A549 (cell line): ENCODE results near the gene COL15A1. TPM values are rescaled to one million over a fixed set of nuclear protein-coding genes. Genes with fewer than 3 reads are reported as not detected.

Source experiments
- ATAC-seq, 2 experiments: fragments of 200-7000 bp in 1 of 2; fragments of >200 bp in 1 of 2; cut with Nextera tagmentation in 1 of 2; cut with Tn5 transposase in 1 of 2; 3 replicates each; pipeline versions ENCODE4 v1.8.0 to v1.9.1; 2018 to 2020; ENCODE audit warnings: mild to moderate bottlenecking in 1 of 2, moderate library complexity in 1 of 2
- CTCF ChIA-PET: fragments of 300-600 bp; sonication (Branson Sonifier 250); formaldehyde crosslinking; extraction: SDS; loops from one replicate; lab custom pipeline; 2021; ENCODE audit warnings: antibody characterized with exemption, inconsistent platforms; lab: Yijun Ruan, JAX
- POLR2A ChIA-PET: fragments of 350-600 bp; formaldehyde crosslinking; extraction: SDS; loops from one replicate; lab custom pipeline; 2021; ENCODE audit warnings: antibody characterized with exemption, inconsistent platforms; lab: Yijun Ruan, JAX
- DNase-seq, 2 experiments: peaks; one replicate each; pipeline versions ENCODE4 v3.0.0 to v3.0.0-alpha.2; 2011 to 2016; ENCODE audit warnings: low read depth in 1 of 2, low spot score in 1 of 2
- FAIRE-seq: peaks from 2 replicates; lab custom pipeline; 2011; peaks lifted over from hg19 to GRCh38; lab: Jason Lieb, UNC
- H3K27ac ChIP-seq, 2 experiments: fragments of >200 bp; sonication (Bioruptor Twin); formaldehyde crosslinking; 3 replicates each; pipeline ENCODE4 v1.5.1; 2016 to 2017
- H3K4me1 ChIP-seq: fragments of >200 bp; sonication (Bioruptor Twin); formaldehyde crosslinking; 3 replicates; pipeline ENCODE4 v1.6.1; 2016
- H3K4me2 ChIP-seq: fragments of >200 bp; sonication (Bioruptor Twin); formaldehyde crosslinking; 3 replicates; pipeline ENCODE4 v1.6.1; 2016
- H3K4me3 ChIP-seq: fragments of >200 bp; sonication (Bioruptor Twin); formaldehyde crosslinking; 3 replicates; pipeline ENCODE4 v1.5.1; 2016
- H3K9me3 ChIP-seq: fragments of >200 bp; sonication (Bioruptor Twin); formaldehyde crosslinking; 3 replicates; pipeline ENCODE4 v1.6.1; 2016
- BHLHE40 ChIP-seq: IDR thresholded peaks from 2 replicates; pipeline ENCODE4 v1.6.1; 2012; ENCODE audit warnings: low read depth, low read length, inconsistent platforms
- CBX8 ChIP-seq: fragments of 200-600 bp; sonication (generic); IDR thresholded peaks from 2 replicates; pipeline ENCODE4 v1.6.1; 2016
- EP300 ChIP-seq, 2 experiments: fragments of >200 bp; sonication (Bioruptor Twin); formaldehyde crosslinking; IDR thresholded peaks; 2 replicates in 1 of 2; 3 replicates in 1 of 2; pipeline ENCODE4 v1.6.1; 2016 to 2017
- FOXS1 ChIP-seq: fragments of 250-450 bp; sonication (Bioruptor Pico); IDR thresholded peaks from 2 replicates; pipeline ENCODE4 v1.5.0; 2020; ENCODE audit warnings: mild to moderate bottlenecking, moderate library complexity
- GATA3 ChIP-seq: IDR thresholded peaks from 2 replicates; pipeline ENCODE4 v1.6.1; 2012; ENCODE audit warnings: borderline replicate concordance
- HOXA7 ChIP-seq: fragments of 250-450 bp; sonication (Bioruptor Pico); IDR thresholded peaks from 2 replicates; pipeline ENCODE4 v1.5.0; 2020; ENCODE audit warnings: mild to moderate bottlenecking, moderate library complexity
- JUN ChIP-seq, 2 experiments: fragments of >200 bp; sonication (Bioruptor Twin); formaldehyde crosslinking; IDR thresholded peaks; 2 replicates in 1 of 2; 3 replicates in 1 of 2; pipeline ENCODE4 v1.6.1; 2016 to 2017
- KDM1A ChIP-seq: fragments of 200-600 bp; sonication (generic); IDR thresholded peaks from 2 replicates; pipeline ENCODE4 v1.6.1; 2016; ENCODE audit warnings: low read depth, mild to moderate bottlenecking
- MAZ ChIP-seq: fragments of 150-350 bp; IDR thresholded peaks from 2 replicates; pipeline ENCODE4 v1.6.1; 2014; ENCODE audit warnings: antibody characterized with exemption, low read depth, low read length, borderline replicate concordance
- NFE2L2 ChIP-seq: fragments of 150-350 bp; conservative IDR thresholded peaks from 2 replicates; pipeline ENCODE4 v1.6.1; 2014; ENCODE audit warnings: low read length
- PHF8 ChIP-seq: fragments of 200-600 bp; sonication (generic); IDR thresholded peaks from 2 replicates; pipeline ENCODE4 v1.6.1; 2016; ENCODE audit warnings: low read depth, mild to moderate bottlenecking, antibody characterized with exemption, moderate library complexity, borderline replicate concordance
- POLR2A ChIP-seq: IDR thresholded peaks from 2 replicates; pipeline ENCODE4 v1.6.1; 2012; ENCODE audit warnings: mild to moderate bottlenecking, low read length
- POLR2AphosphoS2 ChIP-seq: conservative IDR thresholded peaks from 2 replicates; pipeline ENCODE4 v1.6.1; 2012; ENCODE audit warnings: low read length, improper control_type of control experiment, inconsistent platforms
- RARB ChIP-seq: fragments of 250-450 bp; sonication (Bioruptor Pico); IDR thresholded peaks from 2 replicates; pipeline ENCODE4 v1.8.0; 2021; ENCODE audit warnings: mild to moderate bottlenecking, moderate library complexity
- SREBF2 ChIP-seq: fragments of 450-650 bp; IDR thresholded peaks from 2 replicates; pipeline ENCODE4 v1.6.1; 2014; ENCODE audit warnings: mild to moderate bottlenecking, moderate library complexity
- TP53 ChIP-seq: fragments of 250-450 bp; sonication (Bioruptor Pico); IDR thresholded peaks from 2 replicates; pipeline ENCODE4 v1.5.0; 2021; ENCODE audit warnings: mild to moderate bottlenecking, moderate library complexity
- ZC3H11A ChIP-seq: fragments of 450-650 bp; IDR thresholded peaks from 2 replicates; pipeline ENCODE4 v1.6.1; 2014; ENCODE audit warnings: antibody characterized with exemption, mild to moderate bottlenecking
- ZSCAN20 ChIP-seq: fragments of 250-450 bp; sonication (Bioruptor Pico); IDR thresholded peaks from 2 replicates; pipeline ENCODE4 v1.8.0; 2022; ENCODE audit warnings: mild to moderate bottlenecking, moderate library complexity
- WGBS: methylation state at CpG from one replicate; pipeline ENCODE4 v1.1.6; 2017; ENCODE audit errors: missing lambda C conversion rate; 5-methylcytosine and 5-hydroxymethylcytosine counted together
- polyA plus RNA-seq, 4 experiments: library from polyadenylated mRNA; depleted of rRNA in 3 of 4; stranded (reverse); fragments of >200 nt; fragmentation: RNase III in 1 of 4; extraction: RNeasy Plus Mini Kit Qiagen cat#74134 plus additional on column Dnase treatment in 1 of 4; gene quantifications; 2 replicates in 3 of 4; 3 replicates in 1 of 4; pipeline ENCODE4 v1.2.3, GENCODE V29; 2011 to 2017
- TF ChIP-seq, protein P1 (sequence below): IDR thresholded peaks from 2 replicates; pipeline ENCODE4 v1.6.1; 2012; ENCODE audit warnings: low read depth, borderline replicate concordance
- TF ChIP-seq, protein P2 (sequence below): fragments of 200-600 bp; sonication (generic); IDR thresholded peaks from 2 replicates; pipeline ENCODE4 v1.6.1; 2016; ENCODE audit warnings: antibody characterized with exemption, mild to moderate bottlenecking, moderate library complexity
- TF ChIP-seq, protein P3 (sequence below): fragments of >200 bp; sonication (Bioruptor Twin); formaldehyde crosslinking; IDR thresholded peaks from 3 replicates; pipeline ENCODE4 v1.5.1; 2016
- TF ChIP-seq, protein P4 (sequence below): fragments of 150-350 bp; IDR thresholded peaks from 2 replicates; pipeline ENCODE4 v1.6.1; 2014; ENCODE audit warnings: low read depth, mild to moderate bottlenecking, low read length

COL15A1 gene
- polyA plus RNA-seq, 2 of the 4 experiments (the other 2 are of a cell fraction) = 0.09 to 0.12 TPM

DNA sequence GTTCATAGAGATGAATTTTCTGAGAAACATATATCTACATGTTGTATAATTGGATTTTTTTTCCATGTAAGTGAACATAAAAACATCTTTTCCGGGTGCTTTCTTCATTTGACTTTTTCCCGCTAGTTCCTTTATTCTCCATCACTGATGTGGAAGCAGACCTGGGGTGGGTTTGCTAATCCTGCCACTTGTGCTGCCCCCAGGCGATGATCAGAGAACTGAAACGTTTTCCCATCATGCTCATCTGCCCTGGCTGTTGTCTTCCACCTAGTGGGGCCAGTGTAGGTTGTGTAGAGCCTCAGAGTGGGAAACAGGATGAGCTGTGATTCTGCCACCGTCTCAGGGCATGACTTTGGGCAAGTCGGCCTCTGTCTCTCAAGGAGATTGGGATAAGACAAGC, 127.0 kb downstream of the COL15A1 start:
- H3K4me3 ChIP-seq = no peak overlapping the region
- POLR2A ChIA-PET = no interaction called here
- ATAC-seq = no peak
- H3K27ac ChIP-seq = no peak overlapping the region
- CTCF ChIA-PET = no interaction called here
- no peak for DNase-seq
- H3K4me1 ChIP-seq = no peaks in the 10 kb centered on the region
- no peak for FAIRE-seq
- no peak for TF ChIP-seq PHF8
- TF ChIP-seq, protein P1, sequence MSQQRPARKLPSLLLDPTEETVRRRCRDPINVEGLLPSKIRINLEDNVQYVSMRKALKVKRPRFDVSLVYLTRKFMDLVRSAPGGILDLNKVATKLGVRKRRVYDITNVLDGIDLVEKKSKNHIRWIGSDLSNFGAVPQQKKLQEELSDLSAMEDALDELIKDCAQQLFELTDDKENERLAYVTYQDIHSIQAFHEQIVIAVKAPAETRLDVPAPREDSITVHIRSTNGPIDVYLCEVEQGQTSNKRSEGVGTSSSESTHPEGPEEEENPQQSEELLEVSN = no peak
- no peak for TF ChIP-seq CBX8
- 52% methylated on average over 6 of the region's 6 CpGs for WGBS
- no peaks in the 10 kb centered on the region for H3K9me3 ChIP-seq
- H3K4me2 ChIP-seq = no peak overlapping the region

DNA sequence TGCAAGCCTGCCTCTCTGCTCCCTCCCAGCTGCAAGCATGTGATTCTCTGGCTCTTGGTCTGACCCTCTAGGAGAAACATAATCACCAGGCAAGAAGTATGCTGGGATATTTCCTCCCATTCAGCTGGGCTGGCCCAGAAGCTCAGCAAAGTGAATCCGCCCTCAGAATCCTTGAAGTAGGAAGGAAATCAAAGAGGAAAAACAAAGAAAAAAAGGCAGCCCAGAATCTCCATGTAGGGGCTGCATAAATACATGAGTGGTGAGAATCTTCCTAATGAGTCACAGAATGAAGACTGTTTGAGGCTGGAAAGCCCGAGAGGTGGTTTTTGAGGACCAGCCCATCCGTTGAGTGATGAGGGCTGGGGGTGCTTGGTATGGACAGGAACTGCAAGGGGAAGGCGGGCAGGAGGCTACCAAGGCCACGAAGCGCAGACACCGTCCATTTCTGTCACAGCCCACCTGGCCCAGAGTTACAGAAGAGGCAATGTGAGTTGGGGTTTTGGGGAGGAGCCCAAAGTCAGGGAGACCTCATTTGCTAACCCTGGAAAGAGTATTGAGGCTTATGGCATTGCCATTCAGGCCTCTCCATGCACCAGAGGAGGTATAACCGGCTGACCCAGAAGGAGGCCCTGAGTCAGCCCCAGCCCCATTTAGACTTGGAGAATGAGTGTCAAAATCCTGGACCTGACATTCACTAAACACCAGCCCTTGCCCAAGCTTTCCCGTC, 127.8 kb downstream of the COL15A1 start:
- Histone ChIP-seq H3K27ac (no peak overlapping the region), H3K4me2 (no peak overlapping the region), H3K9me3 (no peaks in the 10 kb centered on the region), H3K4me1 (no peaks in the 10 kb centered on the region), H3K4me3 (no peak overlapping the region)
- no peak for TF ChIP-seq GATA3
- TF ChIP-seq POLR2AphosphoS2 = no peak
- TF ChIP-seq NFE2L2 = no peak
- no peak for TF ChIP-seq EP300 (IDR thresholded peaks at IDR 0.05)
- TF ChIP-seq JUN (IDR thresholded peaks at IDR 0.05) = no peak
- FAIRE-seq (no peak), ATAC-seq (no peak), DNase-seq (no peak)
- CTCF ChIA-PET = interaction anchor here (0.6 kb wide), 1 partner anchor 62 kb away, joined by 3 read pairs; no protein-coding TSS in a partner anchor
- WGBS = 73% methylated on average over 9 of the region's 9 CpGs
- POLR2A ChIA-PET = no interaction called here

DNA sequence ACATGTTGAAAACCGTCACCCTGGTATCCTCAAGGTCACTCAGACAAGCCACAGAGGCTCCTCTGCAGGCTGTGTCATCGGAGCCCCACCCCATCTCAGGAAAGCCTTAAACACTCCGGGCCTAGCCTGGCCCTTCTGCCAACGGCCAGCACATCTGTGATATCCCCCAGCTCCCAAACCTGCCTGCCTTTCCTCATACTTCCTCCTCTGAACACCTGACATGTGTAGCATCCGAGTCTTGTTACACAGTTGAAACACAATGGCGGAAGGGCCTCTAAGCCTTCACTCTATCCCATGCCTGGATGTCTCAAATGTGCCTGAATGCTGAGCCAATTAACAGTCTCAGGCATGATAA, 128.3 kb downstream of the COL15A1 start:
- no peak for FAIRE-seq
- ATAC-seq = no peak
- no peak overlapping the region for H3K27ac ChIP-seq
- ChIA-PET CTCF (no interaction called here), POLR2A (no interaction called here)
- no peaks in the 10 kb centered on the region for H3K4me1 ChIP-seq
- no peaks in the 10 kb centered on the region for H3K9me3 ChIP-seq
- H3K4me3 ChIP-seq = no peak overlapping the region
- WGBS = 44% methylated on average over 6 of the region's 6 CpGs
- H3K4me2 ChIP-seq = no peak overlapping the region
- TF ChIP-seq ZC3H11A = no peak
- TF ChIP-seq ZSCAN20 (CRISPR knock-in tag) = no peak
- TF ChIP-seq, protein P2, sequence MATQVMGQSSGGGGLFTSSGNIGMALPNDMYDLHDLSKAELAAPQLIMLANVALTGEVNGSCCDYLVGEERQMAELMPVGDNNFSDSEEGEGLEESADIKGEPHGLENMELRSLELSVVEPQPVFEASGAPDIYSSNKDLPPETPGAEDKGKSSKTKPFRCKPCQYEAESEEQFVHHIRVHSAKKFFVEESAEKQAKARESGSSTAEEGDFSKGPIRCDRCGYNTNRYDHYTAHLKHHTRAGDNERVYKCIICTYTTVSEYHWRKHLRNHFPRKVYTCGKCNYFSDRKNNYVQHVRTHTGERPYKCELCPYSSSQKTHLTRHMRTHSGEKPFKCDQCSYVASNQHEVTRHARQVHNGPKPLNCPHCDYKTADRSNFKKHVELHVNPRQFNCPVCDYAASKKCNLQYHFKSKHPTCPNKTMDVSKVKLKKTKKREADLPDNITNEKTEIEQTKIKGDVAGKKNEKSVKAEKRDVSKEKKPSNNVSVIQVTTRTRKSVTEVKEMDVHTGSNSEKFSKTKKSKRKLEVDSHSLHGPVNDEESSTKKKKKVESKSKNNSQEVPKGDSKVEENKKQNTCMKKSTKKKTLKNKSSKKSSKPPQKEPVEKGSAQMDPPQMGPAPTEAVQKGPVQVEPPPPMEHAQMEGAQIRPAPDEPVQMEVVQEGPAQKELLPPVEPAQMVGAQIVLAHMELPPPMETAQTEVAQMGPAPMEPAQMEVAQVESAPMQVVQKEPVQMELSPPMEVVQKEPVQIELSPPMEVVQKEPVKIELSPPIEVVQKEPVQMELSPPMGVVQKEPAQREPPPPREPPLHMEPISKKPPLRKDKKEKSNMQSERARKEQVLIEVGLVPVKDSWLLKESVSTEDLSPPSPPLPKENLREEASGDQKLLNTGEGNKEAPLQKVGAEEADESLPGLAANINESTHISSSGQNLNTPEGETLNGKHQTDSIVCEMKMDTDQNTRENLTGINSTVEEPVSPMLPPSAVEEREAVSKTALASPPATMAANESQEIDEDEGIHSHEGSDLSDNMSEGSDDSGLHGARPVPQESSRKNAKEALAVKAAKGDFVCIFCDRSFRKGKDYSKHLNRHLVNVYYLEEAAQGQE = no peak
- no peak for TF ChIP-seq RARB
- TF ChIP-seq KDM1A = no peak
- TF ChIP-seq PHF8 = no peak
- no peak for TF ChIP-seq TP53 (CRISPR knock-in tag)
- no peak for TF ChIP-seq POLR2A
- TF ChIP-seq HOXA7 (CRISPR knock-in tag) = no peak
- TF ChIP-seq, protein P3, sequence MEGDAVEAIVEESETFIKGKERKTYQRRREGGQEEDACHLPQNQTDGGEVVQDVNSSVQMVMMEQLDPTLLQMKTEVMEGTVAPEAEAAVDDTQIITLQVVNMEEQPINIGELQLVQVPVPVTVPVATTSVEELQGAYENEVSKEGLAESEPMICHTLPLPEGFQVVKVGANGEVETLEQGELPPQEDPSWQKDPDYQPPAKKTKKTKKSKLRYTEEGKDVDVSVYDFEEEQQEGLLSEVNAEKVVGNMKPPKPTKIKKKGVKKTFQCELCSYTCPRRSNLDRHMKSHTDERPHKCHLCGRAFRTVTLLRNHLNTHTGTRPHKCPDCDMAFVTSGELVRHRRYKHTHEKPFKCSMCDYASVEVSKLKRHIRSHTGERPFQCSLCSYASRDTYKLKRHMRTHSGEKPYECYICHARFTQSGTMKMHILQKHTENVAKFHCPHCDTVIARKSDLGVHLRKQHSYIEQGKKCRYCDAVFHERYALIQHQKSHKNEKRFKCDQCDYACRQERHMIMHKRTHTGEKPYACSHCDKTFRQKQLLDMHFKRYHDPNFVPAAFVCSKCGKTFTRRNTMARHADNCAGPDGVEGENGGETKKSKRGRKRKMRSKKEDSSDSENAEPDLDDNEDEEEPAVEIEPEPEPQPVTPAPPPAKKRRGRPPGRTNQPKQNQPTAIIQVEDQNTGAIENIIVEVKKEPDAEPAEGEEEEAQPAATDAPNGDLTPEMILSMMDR = no peak
- no peak for TF ChIP-seq MAZ
- no peak for TF ChIP-seq BHLHE40
- TF ChIP-seq, protein P1 = no peak
- TF ChIP-seq SREBF2 = no peak
- no peak for TF ChIP-seq FOXS1
- TF ChIP-seq, protein P4, sequence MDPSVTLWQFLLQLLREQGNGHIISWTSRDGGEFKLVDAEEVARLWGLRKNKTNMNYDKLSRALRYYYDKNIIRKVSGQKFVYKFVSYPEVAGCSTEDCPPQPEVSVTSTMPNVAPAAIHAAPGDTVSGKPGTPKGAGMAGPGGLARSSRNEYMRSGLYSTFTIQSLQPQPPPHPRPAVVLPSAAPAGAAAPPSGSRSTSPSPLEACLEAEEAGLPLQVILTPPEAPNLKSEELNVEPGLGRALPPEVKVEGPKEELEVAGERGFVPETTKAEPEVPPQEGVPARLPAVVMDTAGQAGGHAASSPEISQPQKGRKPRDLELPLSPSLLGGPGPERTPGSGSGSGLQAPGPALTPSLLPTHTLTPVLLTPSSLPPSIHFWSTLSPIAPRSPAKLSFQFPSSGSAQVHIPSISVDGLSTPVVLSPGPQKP = no peak
- TF ChIP-seq, all 56 proteins: peak for 0
- DNase-seq = no peak
